Measurements from ENCODE around the gene PTPRN2.

- TF ChIP-seq CTCF (conservative IDR thresholded peaks at IDR 0.05; ENCODE audit: low read depth, low read length) (no peak), EZH2 (IDR thresholded peaks at IDR 0.05; ENCODE audit: borderline replicate concordance, low read depth, low read length, poor library complexity, severe bottlenecking) (no peak)
Measured at GRCh38 chr7:158003441-158004122, 584.0 kb downstream of the PTPRN2 start.

Measured in A673 (cell line).